Ammon's horn (tissue), 1 donor: ENCODE results near the gene DLG2.

Experiments
- DNase-seq: peaks from one replicate; pipeline ENCODE4 v3.0.0-alpha.2; 2016; ENCODE audit warnings: low spot score

The DLG2 gene

DNA sequence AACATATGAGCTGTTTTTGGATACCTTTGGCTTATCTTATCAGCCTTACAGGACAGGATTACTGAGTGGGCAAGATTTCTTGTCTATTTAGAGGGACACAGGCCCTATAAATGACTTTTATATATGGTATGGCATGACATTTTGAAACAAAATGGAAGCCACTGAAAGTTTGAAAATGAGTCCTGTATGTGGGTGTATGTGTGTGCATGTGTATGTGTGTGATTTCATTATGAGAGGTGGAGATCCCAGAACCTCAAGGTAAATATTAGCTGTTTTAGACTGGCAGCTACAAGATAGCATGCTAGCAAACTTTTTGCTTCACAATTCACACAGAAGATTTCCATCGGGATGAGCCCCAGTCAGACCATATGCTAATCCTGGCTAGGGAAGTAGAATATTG lies 1370.5 kb downstream of the DLG2 start:
- no peak for DNase-seq

DNA sequence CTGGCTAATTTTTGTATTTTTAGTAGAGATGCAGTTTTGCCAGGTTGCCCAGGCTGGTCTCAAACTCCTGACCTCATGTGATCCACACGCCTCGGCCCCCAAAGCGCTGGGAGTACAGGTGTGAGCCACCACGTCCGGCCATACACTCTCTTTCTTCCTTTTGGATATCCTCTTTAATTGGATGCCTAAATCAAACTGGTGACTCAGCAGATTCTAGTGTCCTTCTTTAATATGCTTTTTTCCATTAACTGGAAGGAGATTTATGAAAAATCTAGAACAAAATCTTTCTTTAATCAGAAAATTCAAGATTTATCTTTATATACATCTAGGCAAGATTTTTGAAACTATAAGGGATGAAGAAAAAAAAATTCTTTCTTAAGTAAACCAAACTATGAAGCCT lies 1371.7 kb downstream of the DLG2 start:
- DNase-seq = no peak

DNA sequence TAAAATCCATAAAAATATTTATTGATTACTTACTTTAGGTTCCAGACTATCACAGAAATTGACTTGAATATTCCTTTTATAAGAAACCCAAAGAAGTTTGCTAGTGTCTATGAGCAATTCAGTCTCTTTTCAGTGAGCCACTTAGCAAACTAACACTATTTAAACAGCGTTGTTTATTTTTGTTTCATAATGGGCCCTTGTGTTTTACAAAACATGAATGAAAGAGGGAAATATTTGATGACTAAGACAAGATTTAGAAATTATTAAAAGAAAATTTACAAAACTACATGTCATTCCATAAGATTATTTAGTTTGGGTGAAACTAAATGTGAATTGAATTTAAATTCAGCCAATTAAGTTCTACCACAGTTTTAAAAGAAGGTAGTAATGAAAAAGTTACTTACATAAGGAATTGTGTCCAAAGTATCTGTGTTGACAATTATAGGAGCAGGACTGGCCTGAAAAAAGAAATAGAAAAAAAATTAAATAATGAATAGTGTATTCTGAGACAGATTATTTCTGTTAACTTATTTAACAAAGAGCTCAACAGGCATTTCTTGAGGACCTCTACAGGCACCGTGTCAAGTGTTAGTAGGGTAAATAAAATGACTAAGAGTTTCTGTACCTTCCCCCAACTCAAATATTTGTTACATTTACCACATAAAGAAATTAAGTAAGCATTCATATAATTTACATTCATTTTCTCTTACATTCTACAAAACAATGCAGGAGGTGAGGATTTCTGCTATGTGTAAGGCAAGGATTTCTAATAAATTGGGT lies 1376.1 kb downstream of the DLG2 start:
- DNase-seq = no peak

DNA sequence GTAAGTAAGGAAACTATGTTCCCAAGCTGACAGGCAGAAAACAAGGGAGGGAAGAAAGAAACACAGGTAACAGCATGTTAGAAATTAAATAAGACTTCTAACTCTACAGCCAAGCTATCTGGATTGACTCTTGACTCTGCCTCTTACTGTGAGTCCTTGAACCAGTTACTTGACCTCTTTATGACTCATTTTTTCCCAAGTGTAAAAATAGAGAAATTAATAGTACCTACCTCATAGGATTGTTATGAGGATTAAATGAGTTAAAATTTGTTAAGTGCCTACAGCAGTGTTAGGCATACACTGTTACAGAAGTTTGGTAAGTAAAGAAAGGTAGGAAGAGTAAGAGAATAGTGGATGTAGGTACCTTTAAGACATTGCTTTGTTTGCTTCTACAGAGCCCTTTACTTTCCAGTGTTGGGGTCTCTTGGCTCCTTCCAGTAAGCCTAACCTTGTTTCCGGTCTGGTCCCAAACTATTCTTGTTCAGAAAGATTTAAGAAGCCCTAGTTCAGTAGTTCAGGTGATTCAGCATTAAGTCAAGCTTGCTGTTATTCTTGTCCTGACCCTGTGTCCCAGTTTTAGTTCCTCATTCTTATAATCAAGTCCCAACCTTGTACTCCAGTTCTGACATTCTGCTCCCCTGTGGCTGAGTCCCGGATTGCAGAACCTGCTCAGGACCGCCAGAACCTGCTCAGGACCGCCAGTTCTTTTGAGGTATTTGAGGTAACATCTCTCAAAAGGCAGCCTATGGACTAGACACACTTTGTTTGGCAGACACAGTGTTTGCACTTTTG lies 1377.6 kb downstream of the DLG2 start:
- DNase-seq = no peak

DNA sequence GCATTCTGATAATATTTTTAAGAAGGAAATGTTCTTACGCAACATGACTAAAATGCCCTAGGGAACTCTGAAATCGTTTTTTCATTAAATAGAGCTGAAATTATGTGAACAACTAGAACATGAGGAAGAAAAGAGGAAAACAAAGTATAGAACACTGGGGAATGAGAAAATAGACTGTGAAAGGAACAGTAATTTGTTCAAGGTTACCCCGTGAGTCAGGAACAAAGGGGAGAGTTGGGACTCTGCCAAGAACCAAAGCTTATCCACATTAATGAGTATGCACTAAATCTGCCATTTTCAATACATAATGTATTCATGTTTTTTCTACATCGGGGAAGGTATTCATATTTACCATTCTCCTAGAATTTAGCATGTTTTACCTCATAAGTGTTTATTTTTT lies 1379.2 kb downstream of the DLG2 start:
- no peak for DNase-seq

DNA sequence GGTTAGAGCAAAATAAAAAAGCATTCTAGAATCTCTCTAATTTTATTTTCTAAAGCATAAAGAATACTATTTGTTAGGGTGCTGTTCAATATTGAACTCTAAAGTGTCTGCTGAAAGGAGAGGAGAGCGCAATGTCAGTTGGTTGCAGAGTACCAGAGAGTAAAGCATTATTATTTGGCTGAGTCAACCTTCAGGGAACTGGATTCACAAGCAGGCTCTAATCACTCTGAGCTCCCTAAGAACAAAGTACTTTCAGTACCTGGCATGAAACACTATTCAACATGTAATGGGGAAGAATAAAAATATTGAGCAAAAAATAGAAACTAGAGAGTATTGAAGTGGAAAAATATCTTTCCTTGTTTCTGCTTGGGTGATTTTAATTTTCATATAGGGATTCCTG lies 1380.0 kb downstream of the DLG2 start:
- DNase-seq = no peak

DNA sequence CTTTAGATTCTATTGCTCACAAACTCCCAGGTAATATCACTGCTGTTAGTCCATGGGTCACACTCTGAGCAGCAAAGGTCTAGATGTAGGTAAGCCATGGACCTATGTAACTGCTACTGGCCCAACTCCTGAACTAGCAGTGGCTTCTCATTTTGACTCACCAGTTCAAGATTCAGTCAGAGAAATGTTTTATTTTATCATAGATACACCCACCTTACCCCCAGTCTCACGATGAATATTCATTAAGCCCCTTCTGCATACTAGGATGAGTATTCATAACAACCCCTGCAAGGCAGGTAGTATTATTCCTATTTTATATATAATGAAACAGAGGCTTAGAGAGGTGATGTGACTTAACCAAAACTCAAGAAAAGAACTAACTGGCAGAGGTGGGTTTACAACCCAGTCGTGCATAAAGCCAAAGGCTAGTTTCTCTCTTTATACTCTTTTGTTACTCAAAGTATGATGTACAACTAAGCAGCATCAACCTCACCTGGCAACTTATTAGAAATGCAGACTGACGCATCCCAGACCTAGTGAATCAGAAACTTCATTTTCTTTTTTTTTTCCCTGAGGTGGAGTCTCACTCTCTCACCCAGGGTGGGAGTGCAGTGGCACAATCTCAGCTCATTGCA lies 1383.4 kb downstream of the DLG2 start:
- DNase-seq = no peak

DNA sequence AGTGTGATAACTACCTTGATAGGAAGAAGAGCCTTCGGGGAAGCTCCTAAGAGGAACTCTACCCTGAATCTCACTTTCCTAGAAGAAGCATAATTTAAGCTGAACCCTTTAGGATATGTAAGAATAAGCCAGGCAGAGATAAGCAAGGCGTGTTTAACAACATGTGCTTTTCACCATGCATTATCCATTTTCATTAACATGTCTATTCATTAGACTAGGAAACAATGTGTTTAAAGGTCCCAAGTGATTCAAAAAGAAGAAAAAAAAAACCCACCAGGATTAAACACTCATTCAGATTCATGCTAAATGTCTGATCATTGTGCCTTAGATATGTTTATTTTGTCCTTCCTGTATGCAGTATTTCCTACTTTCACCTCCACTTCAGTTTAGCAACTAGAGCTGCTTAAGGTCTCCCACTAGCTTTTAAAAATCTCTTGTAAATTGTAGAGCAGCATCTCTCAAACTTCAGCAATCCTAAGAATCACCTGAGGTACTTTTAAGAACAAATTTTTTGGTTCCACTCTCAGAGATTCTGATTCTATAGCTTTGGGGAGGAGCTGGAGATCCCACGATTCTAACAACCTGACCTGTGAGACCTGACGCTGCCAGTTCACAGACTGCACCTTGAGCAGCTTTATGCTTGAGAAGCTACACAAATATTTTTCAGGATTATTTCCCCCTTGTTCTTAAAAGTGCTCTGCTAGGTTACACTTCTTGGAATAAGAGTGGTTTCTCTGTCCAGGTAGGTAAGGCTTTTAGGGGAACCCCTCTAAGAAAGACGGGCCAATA lies 1385.6 kb downstream of the DLG2 start:
- no peak for DNase-seq

DNA sequence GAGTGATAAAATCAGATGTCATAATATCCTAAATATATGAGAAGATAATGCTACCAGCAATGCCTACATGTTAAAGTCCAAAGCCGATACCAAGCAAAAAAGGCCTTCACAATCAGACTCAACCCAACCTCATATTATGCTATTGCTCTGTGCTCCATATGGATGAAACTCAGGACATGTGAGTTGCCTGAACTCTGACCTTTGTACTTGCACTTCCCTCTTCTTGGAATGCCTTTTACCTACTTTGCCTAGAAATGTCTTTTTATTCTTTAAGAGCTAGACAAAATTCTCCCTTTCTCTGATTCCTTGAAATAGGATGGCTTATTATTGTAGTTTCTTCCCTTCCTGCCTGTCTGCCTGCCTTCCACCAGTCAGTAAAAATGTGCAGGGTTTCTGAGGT lies 1386.3 kb downstream of the DLG2 start:
- no peak for DNase-seq

DNA sequence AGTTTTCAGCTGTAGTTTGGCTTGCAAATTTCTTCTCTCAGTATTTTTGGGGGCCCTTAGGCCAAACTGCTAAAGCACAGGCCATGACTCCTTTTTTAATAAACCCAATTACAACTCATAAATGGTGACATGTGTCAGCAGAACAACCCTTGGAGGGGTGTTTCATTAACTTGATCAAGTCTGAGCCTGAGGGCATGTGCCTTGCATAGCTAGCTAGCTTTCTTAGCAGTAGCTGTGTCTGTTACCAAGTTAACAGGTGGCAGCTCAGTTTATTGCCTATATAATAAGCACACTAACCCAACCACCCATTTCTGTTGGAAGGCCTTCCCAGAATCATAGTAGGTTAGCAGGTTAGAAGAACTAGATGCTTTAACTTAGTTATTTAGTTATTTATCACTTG lies 1390.7 kb downstream of the DLG2 start:
- no peak for DNase-seq

DNA sequence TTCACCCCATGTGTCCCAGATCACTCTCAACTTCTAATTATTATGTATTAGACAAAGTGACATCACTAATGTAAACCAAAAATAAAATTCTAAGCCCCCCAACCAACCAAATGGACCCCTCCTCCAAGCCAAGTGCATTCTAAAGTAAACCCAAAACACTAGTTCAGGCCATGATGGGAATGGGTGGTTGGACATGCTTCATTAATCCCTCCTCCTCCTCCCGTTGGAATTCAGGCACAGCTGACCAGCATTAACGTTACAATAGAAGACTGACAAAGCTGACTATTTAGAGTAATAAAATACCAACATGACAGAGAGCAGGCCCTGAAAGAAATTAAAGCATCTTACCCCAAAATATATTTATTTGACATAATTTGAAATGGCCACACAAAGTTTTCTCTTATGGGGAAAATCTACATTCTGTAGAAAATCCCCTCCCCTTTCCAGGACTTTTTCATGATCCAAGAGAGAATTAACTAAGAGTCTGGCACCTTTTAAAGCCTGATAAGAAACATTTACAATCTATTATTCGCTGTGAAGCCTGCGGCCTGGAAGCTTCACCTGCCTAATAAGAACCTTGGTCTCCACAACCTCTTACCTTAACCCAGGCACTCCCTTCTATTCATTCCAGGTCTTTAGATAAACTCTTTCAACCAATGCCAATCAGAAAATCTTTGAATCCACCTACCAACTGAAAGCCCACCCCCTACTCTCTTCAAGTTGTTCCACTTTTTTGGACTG lies 1392.5 kb downstream of the DLG2 start:
- DNase-seq = no peak

DNA sequence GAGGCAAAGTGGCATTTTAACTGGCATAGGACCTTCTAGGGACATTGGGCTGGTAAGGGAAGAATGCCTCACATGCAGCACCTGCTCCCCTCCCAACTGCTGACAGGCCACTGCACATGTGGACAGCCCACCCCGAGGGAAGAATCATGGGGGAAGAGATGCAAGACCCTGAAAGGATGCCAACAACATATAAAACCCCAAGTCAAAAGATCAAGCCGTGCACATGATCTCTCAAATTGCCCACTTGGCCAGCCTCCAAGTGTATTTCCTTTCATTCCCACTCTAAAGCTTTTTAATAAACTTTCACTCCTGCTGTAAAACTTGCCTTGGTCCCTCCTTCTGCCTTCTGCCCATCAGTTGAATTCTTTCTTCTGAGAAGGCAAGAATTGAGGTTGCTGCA lies 1393.1 kb downstream of the DLG2 start:
- no peak for DNase-seq

DNA sequence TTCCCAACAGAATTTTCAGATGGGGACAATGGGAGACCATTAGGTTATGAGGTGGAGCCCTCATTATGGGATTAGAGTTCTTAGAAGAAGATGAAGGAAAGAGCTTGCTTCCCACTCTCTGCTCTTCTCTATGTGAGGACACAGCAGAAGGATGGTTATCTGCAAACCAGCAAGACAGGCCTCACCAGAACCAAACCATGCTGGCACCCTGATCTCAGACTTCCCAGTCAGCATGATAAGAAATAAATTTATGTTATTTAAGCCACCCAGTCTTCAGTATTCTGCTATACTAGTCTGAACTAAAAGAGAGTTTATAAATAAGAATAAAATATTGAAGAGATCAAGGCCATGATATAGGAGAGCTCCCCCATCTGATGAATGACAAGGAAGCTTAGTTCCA lies 1394.6 kb downstream of the DLG2 start:
- no peak for DNase-seq

DNA sequence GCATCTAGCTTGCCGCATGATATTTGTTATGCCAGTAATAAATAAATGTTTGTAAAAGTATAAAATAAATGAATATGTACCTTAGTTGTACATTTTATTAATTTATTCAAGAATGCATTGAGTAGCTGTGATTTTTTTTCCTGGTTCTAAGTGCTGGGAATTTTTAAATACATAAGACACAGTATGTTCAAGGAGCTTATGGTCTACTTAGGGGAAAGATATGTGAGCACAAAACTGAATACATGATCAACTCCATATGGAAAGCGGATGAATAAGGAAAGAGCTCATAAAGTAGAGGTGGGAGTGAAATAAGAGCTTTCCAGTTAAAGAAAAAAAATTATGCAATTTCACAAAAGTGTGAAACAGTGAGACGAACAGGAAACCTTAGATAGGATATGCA lies 1396.7 kb downstream of the DLG2 start:
- no peak for DNase-seq

DNA sequence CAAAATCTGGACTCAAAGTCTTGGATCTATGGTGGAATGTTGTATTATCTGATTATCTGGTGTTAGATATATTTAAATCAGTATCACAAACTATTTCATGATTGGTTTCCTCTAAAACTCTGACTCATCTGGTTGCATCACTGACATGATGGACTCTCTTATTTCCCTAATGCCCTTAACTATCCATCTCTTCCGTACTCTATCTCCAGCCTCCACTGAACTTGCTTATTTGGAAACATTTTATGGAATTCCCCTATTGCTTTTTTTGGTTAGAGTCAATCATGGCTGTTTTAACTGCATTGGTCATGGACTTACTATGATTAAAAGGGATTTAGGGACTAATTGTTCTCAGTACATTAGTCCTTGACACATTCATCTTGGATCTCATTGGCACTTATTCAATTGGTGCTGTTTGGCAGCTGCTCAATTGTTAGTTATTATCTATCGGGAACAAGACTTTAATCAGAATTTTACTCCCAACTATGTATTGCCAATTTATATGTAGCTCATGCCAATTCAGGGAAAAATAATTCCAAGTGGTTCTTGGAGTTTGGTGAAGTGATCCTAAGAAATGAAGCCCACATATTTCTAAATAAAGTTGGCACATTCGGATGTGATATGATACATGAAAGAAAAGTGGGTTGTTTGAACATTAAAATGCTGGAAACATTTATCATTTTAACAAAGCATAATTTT lies 1399.0 kb downstream of the DLG2 start:
- no peak for DNase-seq

DNA sequence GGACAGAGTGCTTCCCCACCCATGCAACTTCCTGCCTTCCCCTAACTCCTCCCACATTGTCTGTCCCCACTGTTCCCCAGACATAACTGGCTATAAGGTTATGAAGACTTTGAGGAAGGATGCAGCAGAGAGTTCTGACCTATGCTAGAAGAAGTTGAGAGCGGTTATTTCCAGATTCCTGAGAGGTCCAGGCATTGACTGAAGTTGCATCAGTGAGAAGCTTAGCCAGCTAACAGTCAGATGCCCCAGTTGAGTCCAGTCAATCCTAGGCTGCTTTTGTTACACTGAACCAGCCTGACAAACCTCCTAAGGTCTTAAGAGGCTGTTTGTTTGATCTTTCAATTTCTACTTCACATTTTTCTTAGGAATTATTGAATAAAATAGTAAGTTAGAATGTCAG lies 1403.1 kb downstream of the DLG2 start:
- DNase-seq = no peak

DNA sequence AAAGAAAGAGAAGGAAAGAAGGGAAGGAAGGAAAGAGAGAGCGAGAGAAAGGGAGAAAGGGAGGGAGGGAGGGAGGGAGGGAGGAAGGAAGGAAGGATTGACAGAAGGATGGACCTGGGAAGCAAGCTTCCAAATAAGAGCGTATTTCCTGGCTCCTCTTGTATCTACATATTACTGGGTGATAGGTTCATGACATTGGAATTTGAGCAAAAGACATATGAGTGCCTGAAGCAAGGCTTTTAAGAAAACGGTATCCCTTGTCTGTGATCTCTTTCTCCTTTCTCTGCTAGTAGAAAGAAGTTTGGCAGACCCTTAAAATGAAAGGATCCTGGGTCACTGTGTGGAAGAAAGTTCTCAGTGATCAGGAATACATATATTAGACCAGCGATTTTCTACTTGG lies 1408.8 kb downstream of the DLG2 start:
- no peak for DNase-seq

DNA sequence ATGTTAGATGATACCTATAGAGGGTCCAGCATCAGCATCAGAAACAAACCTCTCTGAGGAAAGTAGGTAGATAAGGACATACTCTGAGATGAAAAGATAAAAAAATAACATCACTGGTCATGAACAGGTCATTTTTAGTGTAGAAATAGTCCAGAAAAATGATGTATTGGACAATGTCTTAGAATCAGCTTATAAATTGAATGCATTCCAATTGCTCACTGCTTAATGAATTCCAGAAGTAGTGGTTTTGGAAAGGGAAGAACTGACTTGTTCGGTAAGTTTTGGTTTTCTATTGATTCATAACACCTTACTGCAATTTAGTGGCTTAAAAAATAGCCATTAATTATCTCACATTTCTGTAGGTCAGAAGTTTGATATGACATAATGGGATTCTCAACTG lies 1411.5 kb downstream of the DLG2 start:
- DNase-seq = no peak

DNA sequence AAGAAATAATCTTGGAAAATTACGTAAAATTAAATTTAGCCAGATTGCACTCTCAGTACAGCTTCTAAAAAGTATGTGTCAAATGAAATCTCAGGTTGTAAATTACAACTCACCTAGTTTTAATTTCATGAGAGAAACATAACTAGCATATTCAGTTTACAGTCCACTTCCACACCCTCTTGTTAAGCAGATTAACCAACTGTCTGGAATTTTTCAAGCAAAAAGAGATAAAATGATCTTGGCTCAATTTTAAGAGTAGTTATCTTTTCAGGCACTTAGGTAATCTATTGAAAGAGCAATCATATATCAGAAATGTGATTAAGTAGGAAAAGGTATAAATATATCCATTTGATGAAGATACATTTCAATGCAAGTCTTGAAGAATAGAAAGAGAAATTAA lies 1412.6 kb downstream of the DLG2 start:
- DNase-seq = no peak

DNA sequence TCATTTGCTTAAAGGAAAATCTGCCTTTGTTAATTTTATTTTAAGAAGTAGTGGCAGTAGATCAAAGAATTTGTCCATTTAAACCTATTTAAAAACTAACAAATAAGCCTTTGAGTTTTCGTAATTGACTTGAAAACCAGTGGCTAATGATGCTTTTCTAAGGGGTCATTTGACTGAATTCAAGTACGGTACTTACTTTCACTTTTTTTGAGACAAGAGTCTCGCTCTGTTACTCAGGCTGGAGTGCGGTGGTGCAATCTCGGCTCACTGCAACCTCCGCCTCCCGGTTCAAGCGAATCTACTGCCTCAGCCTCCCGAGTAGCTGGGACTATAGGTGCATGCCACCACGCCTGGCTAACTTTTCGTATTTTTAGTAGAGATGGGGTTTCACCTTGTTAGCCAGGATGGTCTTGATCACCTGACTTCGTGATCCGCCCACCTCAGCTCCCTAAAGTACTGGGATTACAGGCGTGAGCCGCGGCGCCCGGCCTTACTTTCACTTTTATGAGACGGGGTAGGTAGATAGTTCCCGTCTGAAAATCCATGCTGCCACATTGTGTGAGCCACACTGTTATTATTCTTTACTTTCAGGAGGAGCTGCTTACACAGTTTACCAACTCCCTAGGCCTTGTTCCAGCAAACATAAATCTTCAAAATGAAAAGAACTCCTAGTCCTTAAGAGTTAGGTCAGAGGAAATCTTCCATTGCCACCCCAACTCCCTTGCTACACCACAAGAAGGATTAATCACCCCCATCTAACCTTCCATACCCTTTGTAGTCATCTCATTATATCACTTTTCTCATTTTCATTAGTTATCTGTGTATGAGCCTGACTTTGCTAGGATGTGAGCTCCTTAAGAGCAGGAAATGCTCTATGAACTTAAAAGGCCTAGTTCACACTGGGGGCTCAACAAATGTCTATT lies 1414.4 kb downstream of the DLG2 start:
- peak; percentile 14 for DNase-seq
